ENCODE data around the gene KLHL22.
"Not testable (repeated sequence)": the region's sequence is repeated elsewhere in the genome, so short reads cannot be mapped to it uniquely, and the experiment has no call there.

GRCh38 chr22:20508067-20508755 is 12.6 kb upstream of the KLHL22 start:
- TF ChIP-seq CTCF (conservative IDR thresholded peaks at IDR 0.05; ENCODE audit: low read length); EZH2phosphoT487 (IDR thresholded peaks at IDR 0.05; ENCODE audit: borderline replicate concordance): not testable (repeated sequence)

Data from Loucy (cell line).